Endothelial cell of umbilical vein (primary cell): Measurements from ENCODE around the gene TRAPPC11. TPM values are rescaled to one million over a fixed set of nuclear protein-coding genes. Genes with fewer than 3 reads are reported as not detected.

Experiments
- BruUV-seq: library from RNA; stranded (reverse); fragments of 400-500 nt; replicated peaks from 2 replicates; lab custom pipeline; 2021; lab: Mats Ljungman, UMichigan
- CTCF ChIA-PET: fragments of 300-600, 350-600 bp; sonication (Branson Sonifier 250); formaldehyde crosslinking; loops from one replicate; lab custom pipeline; 2021; ENCODE audit warnings: antibody characterized with exemption, inconsistent platforms; lab: Charles Lee
- POLR2A ChIA-PET: fragments of 300-600, 350-600 bp; sonication (Branson Sonifier 250); formaldehyde crosslinking; loops from one replicate; lab custom pipeline; 2021; ENCODE audit warnings: antibody characterized with exemption, inconsistent platforms; lab: Charles Lee
- DNase-seq: peaks from one replicate; pipeline ENCODE4 v3.0.0-alpha.2; 2011; ENCODE audit warnings: low read depth, low spot score
- FAIRE-seq: peaks from 2 replicates; lab custom pipeline; 2011; peaks lifted over from hg19 to GRCh38; lab: Jason Lieb, UNC
- H2AFZ ChIP-seq: 2 replicates; pipeline ENCODE4 v1.6.0; 2012; ENCODE audit warnings: low read depth, low read length, control low read depth, inconsistent platforms
- H3K27ac ChIP-seq: 2 replicates; pipeline ENCODE4 v1.5.1; 2011; ENCODE audit warnings: low read depth, mild to moderate bottlenecking, control low read depth, low read length, moderate library complexity; ENCODE audit not compliant: insufficient read depth
- H3K27me3 ChIP-seq, 2 experiments: 2 replicates each; pipeline versions ENCODE4 v1.6.0 to v1.6.1; 2011; ENCODE audit warnings: low read length in 2 of 2, mixed read lengths in 1 of 2; ENCODE audit not compliant: control insufficient read depth in 2 of 2, insufficient read depth in 2 of 2
- H3K36me3 ChIP-seq, 2 experiments: 2 replicates in 1 of 2; 3 replicates in 1 of 2; pipeline ENCODE4 v1.5.1; 2011; ENCODE audit warnings: low read length in 2 of 2, mild to moderate bottlenecking in 1 of 2, moderate library complexity in 1 of 2; ENCODE audit not compliant: control insufficient read depth in 2 of 2, insufficient read depth in 2 of 2; ENCODE audit errors: extremely low read depth in 1 of 2
- H3K4me1 ChIP-seq: 3 replicates; pipeline ENCODE4 v1.5.1; 2011; ENCODE audit warnings: mild to moderate bottlenecking, low read length; ENCODE audit not compliant: control insufficient read depth, insufficient read depth; ENCODE audit errors: extremely low read depth
- H3K4me2 ChIP-seq: 2 replicates; pipeline ENCODE4 v1.6.1; 2011; ENCODE audit warnings: low read length, control low read depth, mixed read lengths; ENCODE audit not compliant: insufficient read depth
- H3K4me3 ChIP-seq, 3 experiments: fragments of 200-600 bp in 1 of 3; sonication (generic), shearing (Covaris generic) in 1 of 3; replicated peaks in 1 of 3; 2 replicates each; pipeline ENCODE4 v1.5.1; 2011 to 2016; ENCODE audit warnings: control low read depth in 3 of 3, low read length in 3 of 3, mild to moderate bottlenecking in 2 of 3, inconsistent platforms in 1 of 3, low read depth in 1 of 3, moderate library complexity in 1 of 3; ENCODE audit not compliant: insufficient read depth in 1 of 3
- H3K79me2 ChIP-seq: 2 replicates; pipeline ENCODE4 v1.6.0; 2012; ENCODE audit warnings: low read length, inconsistent platforms; ENCODE audit not compliant: control insufficient read depth, insufficient read depth
- H3K9ac ChIP-seq: replicated peaks from 2 replicates; pipeline ENCODE3; 2011; ENCODE audit warnings: low read length, control low read depth; ENCODE audit not compliant: insufficient read depth; ENCODE audit errors: extremely low read depth
- H3K9me1 ChIP-seq: replicated peaks from 3 replicates; pipeline ENCODE4 v1.6.0; 2011; ENCODE audit warnings: mild to moderate bottlenecking, low read length; ENCODE audit not compliant: control insufficient read depth, insufficient read depth; ENCODE audit errors: extremely low read depth
- H3K9me3 ChIP-seq: replicated peaks from 2 replicates; pipeline ENCODE4 v1.5.1; 2012; ENCODE audit warnings: low read length, inconsistent platforms; ENCODE audit not compliant: control insufficient read depth, insufficient read depth
- H4K20me1 ChIP-seq: replicated peaks from 2 replicates; pipeline ENCODE3; 2011; ENCODE audit warnings: mild to moderate bottlenecking, low read length; ENCODE audit not compliant: control insufficient read depth, insufficient read depth; ENCODE audit errors: extremely low read depth
- EZH2 ChIP-seq: IDR thresholded peaks from 2 replicates; pipeline ENCODE4 v1.6.1; 2012; ENCODE audit warnings: borderline replicate concordance, low read depth, mild to moderate bottlenecking, moderate library complexity, low read length, inconsistent platforms; ENCODE audit not compliant: severe bottlenecking
- FOS ChIP-seq: IDR thresholded peaks from 2 replicates; pipeline ENCODE4 v1.6.1; 2011; ENCODE audit warnings: mild to moderate bottlenecking, low read length, moderate library complexity, borderline replicate concordance; ENCODE audit not compliant: insufficient read depth
- GATA2 ChIP-seq: IDR thresholded peaks from 2 replicates; pipeline ENCODE4 v1.7.0; 2011; ENCODE audit warnings: low read depth, mild to moderate bottlenecking, moderate library complexity, mixed read lengths, low read length; ENCODE audit not compliant: insufficient read length, insufficient read depth
- JUN ChIP-seq: IDR thresholded peaks from 2 replicates; pipeline ENCODE4 v1.6.1; 2011; ENCODE audit warnings: borderline replicate concordance, low read depth; ENCODE audit not compliant: insufficient read length, insufficient read depth
- MAX ChIP-seq: IDR thresholded peaks from 2 replicates; pipeline ENCODE4 v1.6.1; 2011; ENCODE audit not compliant: insufficient read depth, insufficient read length
- MYC ChIP-seq: IDR thresholded peaks from one replicate; pipeline ENCODE4 v1.6.1; 2011; ENCODE audit warnings: mild to moderate bottlenecking, low read depth, low read length
- POLR2A ChIP-seq: IDR thresholded peaks from 2 replicates; pipeline ENCODE4 v1.6.1; 2012; ENCODE audit warnings: low read depth, mild to moderate bottlenecking, control low read depth, low read length
- POLR2AphosphoS5 ChIP-seq: IDR thresholded peaks from 2 replicates; pipeline ENCODE4 v1.6.1; 2012; ENCODE audit warnings: low read depth, mild to moderate bottlenecking, control low read depth, low read length, moderate library complexity; ENCODE audit not compliant: insufficient read depth
- dilution Hi-C: fragments of 300-500 bp; cut with MboI; formaldehyde crosslinking; loops from one replicate; pipeline ENCODE4 v1.15.0; 2019; ENCODE audit warnings: low sequenced_read_pairs; ENCODE audit not compliant: extremely low pct_ligation_motif_present
- intact Hi-C: fragments of 100-400 bp; cut with micrococcal nuclease; formaldehyde crosslinking; loops from one replicate; pipeline ENCODE4 v1.10.0; 2022
- polyA plus RNA-seq, 4 experiments: library from polyadenylated mRNA; depleted of rRNA in 3 of 4; stranded (reverse) in 3 of 4; unstranded in 1 of 4; fragments of >200 nt; gene quantifications; 2 replicates each; pipeline versions ENCODE4 v1.2.1 to v1.2.3, GENCODE V29; 2011 to 2012; ENCODE audit warnings: missing spikeins in 1 of 4
- total RNA-seq: library from RNA; stranded (reverse); gene quantifications from 2 replicates; pipeline ENCODE4 v1.2.3, GENCODE V29; 2021
- TF ChIP-seq, protein P1 (sequence below), 2 donors: IDR thresholded peaks; 1 replicate in 1 of 2; 2 replicates in 1 of 2; pipeline ENCODE4 v1.5.1; 2011; ENCODE audit warnings: low read length in 2 of 2, mild to moderate bottlenecking in 2 of 2, moderate library complexity in 2 of 2, control low read depth in 1 of 2, inconsistent platforms in 1 of 2, low read depth in 1 of 2; ENCODE audit not compliant: insufficient read depth in 1 of 2; ENCODE audit errors: extremely low read depth in 1 of 2

Gene TRAPPC11
- total and polyA plus RNA-seq, 2 donors (not counting 3 experiments of a cell fraction or from before 2014, with no cell fraction given): 21.2 to 32.1 TPM

DNA sequence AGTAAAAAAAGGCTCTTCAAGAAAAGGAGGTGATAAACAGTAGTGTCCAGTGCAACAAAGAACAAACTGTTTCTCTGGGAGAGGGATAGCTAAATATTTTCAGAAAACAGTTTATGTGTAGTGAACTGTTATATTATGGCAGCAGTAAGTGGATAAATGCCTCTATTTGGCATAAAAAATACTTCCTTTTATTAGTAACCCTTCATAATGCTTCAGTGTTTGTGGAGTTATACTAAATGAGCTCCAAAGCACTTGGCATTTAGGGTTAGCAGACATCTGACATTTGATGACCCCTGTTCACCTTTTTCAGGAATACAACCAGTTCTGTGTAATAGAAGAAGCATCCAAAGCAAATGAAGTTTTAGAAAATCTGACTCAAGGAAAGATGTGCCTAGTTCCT is 31.9 kb downstream of the TRAPPC11 start:
- dilution Hi-C loops: no loop called here
- no TSS peak for BruUV-seq

More for the DNA sequence above, 31.9 kb downstream of the TRAPPC11 start:
- Histone ChIP-seq H3K79me2 (no peaks in the 10 kb centered on the region), H3K4me2 (no peak overlapping the region), H3K27ac (no peak overlapping the region), H2AFZ (no peak overlapping the region), H3K27me3 (no peaks in the 10 kb centered on the region), H3K4me3 (no peak overlapping the region), H4K20me1 (no peaks in the 10 kb centered on the region), H3K9me3 (no peaks in the 10 kb centered on the region), H3K9me1 (no peaks in the 10 kb centered on the region), H3K4me1 (no peaks in the 10 kb centered on the region), H3K9ac (no peak overlapping the region), H3K36me3 (peaks cover 7 to 22% of the 10 kb centered on the region in 2 experiments)
- intact Hi-C loops: no loop called here
- POLR2A ChIA-PET: no interaction called here
- TF ChIP-seq FOS (no peak), POLR2AphosphoS5 (no peak), MAX (no peak), POLR2A (no peak), GATA2 (no peak), EZH2 (no peak), MYC (no peak), JUN (no peak)
- TF ChIP-seq, protein P1, sequence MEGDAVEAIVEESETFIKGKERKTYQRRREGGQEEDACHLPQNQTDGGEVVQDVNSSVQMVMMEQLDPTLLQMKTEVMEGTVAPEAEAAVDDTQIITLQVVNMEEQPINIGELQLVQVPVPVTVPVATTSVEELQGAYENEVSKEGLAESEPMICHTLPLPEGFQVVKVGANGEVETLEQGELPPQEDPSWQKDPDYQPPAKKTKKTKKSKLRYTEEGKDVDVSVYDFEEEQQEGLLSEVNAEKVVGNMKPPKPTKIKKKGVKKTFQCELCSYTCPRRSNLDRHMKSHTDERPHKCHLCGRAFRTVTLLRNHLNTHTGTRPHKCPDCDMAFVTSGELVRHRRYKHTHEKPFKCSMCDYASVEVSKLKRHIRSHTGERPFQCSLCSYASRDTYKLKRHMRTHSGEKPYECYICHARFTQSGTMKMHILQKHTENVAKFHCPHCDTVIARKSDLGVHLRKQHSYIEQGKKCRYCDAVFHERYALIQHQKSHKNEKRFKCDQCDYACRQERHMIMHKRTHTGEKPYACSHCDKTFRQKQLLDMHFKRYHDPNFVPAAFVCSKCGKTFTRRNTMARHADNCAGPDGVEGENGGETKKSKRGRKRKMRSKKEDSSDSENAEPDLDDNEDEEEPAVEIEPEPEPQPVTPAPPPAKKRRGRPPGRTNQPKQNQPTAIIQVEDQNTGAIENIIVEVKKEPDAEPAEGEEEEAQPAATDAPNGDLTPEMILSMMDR (IDR thresholded peaks at IDR 0.05; ENCODE audit: extremely low read depth in 1 of 2, insufficient read depth in 1 of 2, low read depth in 1 of 2, low read length in 2 of 2): no peak
- CTCF ChIA-PET: interaction anchor here (1.1 kb wide), 2 partner anchors 14 to 222 kb away, joined by 3 to 4 read pairs; no protein-coding TSS in a partner anchor
- DNase-seq (no peak), FAIRE-seq (no peak)
